Measurements from ENCODE around the gene RTN4R. TPM values are rescaled to one million over a fixed set of nuclear protein-coding genes. Genes with fewer than 3 reads are reported as not detected.

Gene RTN4R
- polyA plus RNA-seq, 4 donors, result 2.9 to 25.7 (median 4.4) TPM

DNA sequence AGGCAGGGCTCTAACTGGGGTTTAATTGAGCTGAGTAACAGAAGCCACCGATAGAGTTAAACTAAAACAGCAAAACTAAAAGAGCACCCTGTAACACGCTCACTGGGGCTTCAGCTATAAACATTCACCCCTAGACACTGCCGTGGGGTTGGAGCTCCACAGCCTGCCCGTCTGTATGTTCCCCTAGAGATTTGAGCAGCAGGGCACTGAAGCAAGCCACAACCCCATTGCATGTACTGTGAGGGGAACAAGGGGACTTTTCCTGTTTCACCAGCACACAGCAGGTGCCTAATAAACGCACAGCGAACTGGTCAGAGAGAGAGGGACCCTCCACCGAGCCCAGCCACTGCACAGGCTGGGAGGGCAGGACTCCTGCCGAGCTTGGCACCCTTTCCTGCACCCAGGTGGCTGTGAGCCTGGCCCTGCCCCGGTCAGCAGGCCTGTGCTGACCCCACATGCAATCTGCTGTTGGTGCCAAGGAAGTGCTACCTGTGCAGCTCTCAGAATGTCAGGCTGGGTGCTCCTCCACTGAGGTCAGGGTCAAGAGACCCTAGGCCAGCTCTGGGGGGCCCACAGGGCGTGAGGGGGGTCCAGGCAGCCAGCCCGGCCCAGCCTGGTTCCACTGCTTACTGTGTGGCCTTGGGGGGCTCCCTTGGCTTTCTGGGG is 31.9 kb downstream of the RTN4R start:
- Histone ChIP-seq H3K27ac (ENCODE audit: low read depth in 1 of 3, low read length in 2 of 3) (no peak overlapping the region), H3K9me3 (ENCODE audit: control insufficient read depth in 2 of 2, insufficient read depth in 1 of 2, low read depth in 1 of 2, low read length in 1 of 2) (no peaks in the 10 kb centered on the region), H3K27me3 (ENCODE audit: control insufficient read depth in 3 of 3, insufficient read depth in 3 of 3, low read length in 3 of 3) (no peaks in the 10 kb centered on the region), H3K4me3 (ENCODE audit: low read depth in 1 of 3, low read length in 3 of 3) (no peak overlapping the region), H3K4me1 (ENCODE audit: control insufficient read depth in 3 of 3, insufficient read depth in 2 of 3, low read depth in 1 of 3, low read length in 2 of 3) (peaks cover 0 to 26% (median 0%) of the 10 kb centered on the region in 3 donors), H3K36me3 (ENCODE audit: control insufficient read depth in 3 of 3, insufficient read depth in 2 of 3, low read depth in 1 of 3, low read length in 3 of 3) (peaks cover 0 to 6% (median 0%) of the 10 kb centered on the region in 3 donors)
- FAIRE-seq, result no peak
- no peak for DNase-seq
- WGBS, 3 donors, result 77 to 83% (median 80%) methylated on average over 11 of the region's 11 CpGs

GRCh38 chr22:20235389-20235991 is 32.6 kb downstream of the RTN4R start:
- H3K9me3 ChIP-seq (ENCODE audit: control insufficient read depth in 2 of 2, insufficient read depth in 1 of 2, low read depth in 1 of 2, low read length in 1 of 2), result no peaks in the 10 kb centered on the region
- no peaks in the 10 kb centered on the region for H3K36me3 ChIP-seq (ENCODE audit: control insufficient read depth in 3 of 3, insufficient read depth in 2 of 3, low read depth in 1 of 3, low read length in 3 of 3)
- DNase-seq (no peak), FAIRE-seq (no peak)
- no peak overlapping the region for H3K4me3 ChIP-seq (ENCODE audit: low read depth in 1 of 3, low read length in 3 of 3)
- H3K27me3 ChIP-seq (ENCODE audit: control insufficient read depth in 3 of 3, insufficient read depth in 3 of 3, low read length in 3 of 3), result no peaks in the 10 kb centered on the region
- 85 to 89% (median 86%) methylated on average over 24 of the region's 24 CpGs for WGBS, 3 donors
- H3K4me1 ChIP-seq (ENCODE audit: control insufficient read depth in 3 of 3, insufficient read depth in 2 of 3, low read depth in 1 of 3, low read length in 2 of 3), result peaks cover 0 to 21% (median 0%) of the 10 kb centered on the region in 3 donors
- no peak overlapping the region for H3K27ac ChIP-seq (ENCODE audit: low read depth in 1 of 3, low read length in 2 of 3)

GRCh38 chr22:20234760-20235388 is 33.2 kb downstream of the RTN4R start:
- Histone ChIP-seq H3K9me3 (ENCODE audit: control insufficient read depth in 2 of 2, insufficient read depth in 1 of 2, low read depth in 1 of 2, low read length in 1 of 2) (no peaks in the 10 kb centered on the region), H3K4me3 (ENCODE audit: low read depth in 1 of 3, low read length in 3 of 3) (no peak overlapping the region), H3K36me3 (ENCODE audit: control insufficient read depth in 3 of 3, insufficient read depth in 2 of 3, low read depth in 1 of 3, low read length in 3 of 3) (no peaks in the 10 kb centered on the region), H3K27me3 (ENCODE audit: control insufficient read depth in 3 of 3, insufficient read depth in 3 of 3, low read length in 3 of 3) (no peaks in the 10 kb centered on the region), H3K4me1 (ENCODE audit: control insufficient read depth in 3 of 3, insufficient read depth in 2 of 3, low read depth in 1 of 3, low read length in 2 of 3) (peaks cover 0 to 16% (median 0%) of the 10 kb centered on the region in 3 donors), H3K27ac (ENCODE audit: low read depth in 1 of 3, low read length in 2 of 3) (no peak overlapping the region)
- WGBS, 3 donors, result 69 to 80% (median 77%) methylated on average over 23 of the region's 23 CpGs
- DNase-seq (no peak), FAIRE-seq (no peak)

DNA sequence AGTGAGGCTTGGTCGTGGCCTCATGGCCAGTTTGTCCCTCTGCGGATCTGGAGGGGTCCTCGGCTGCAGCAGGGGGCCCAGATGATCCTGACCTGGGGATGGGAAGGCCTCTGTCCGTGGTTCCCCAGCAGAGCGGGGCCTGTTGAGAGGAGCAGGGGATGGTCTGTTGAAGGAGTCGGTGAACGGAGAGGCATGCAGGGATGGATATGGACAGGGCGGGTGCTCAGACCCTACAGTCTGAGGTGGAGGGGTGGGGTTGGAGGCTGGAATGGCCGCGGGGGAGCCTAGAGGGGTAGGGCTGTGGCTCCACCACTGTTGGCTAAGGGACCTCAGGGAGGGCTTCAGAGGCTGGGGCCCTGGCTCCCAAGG is 33.8 kb downstream of the RTN4R start:
- 89 to 93% (median 90%) methylated on average over 8 to 10 of the region's 10 CpGs for WGBS, 3 donors
- no peaks in the 10 kb centered on the region for H3K36me3 ChIP-seq (ENCODE audit: control insufficient read depth in 3 of 3, insufficient read depth in 2 of 3, low read depth in 1 of 3, low read length in 3 of 3)
- H3K27ac ChIP-seq (ENCODE audit: low read depth in 1 of 3, low read length in 2 of 3), result no peak overlapping the region
- H3K4me3 ChIP-seq (ENCODE audit: low read depth in 1 of 3, low read length in 3 of 3), result no peak overlapping the region
- FAIRE-seq, result no peak
- H3K9me3 ChIP-seq (ENCODE audit: control insufficient read depth in 2 of 2, insufficient read depth in 1 of 2, low read depth in 1 of 2, low read length in 1 of 2), result no peaks in the 10 kb centered on the region
- H3K27me3 ChIP-seq (ENCODE audit: control insufficient read depth in 3 of 3, insufficient read depth in 3 of 3, low read length in 3 of 3), result no peaks in the 10 kb centered on the region
- H3K4me1 ChIP-seq (ENCODE audit: control insufficient read depth in 3 of 3, insufficient read depth in 2 of 3, low read depth in 1 of 3, low read length in 2 of 3), result peaks cover 0 to 10% (median 0%) of the 10 kb centered on the region in 3 donors
- no peak for DNase-seq

GRCh38 chr22:20233351-20234313 is 34.5 kb downstream of the RTN4R start:
- no peak overlapping the region for H3K4me3 ChIP-seq (ENCODE audit: low read depth in 1 of 3, low read length in 3 of 3)
- no peak overlapping the region for H3K27ac ChIP-seq (ENCODE audit: low read depth in 1 of 3, low read length in 2 of 3)
- 82 to 90% (median 82%) methylated on average over 13 of the region's 13 CpGs for WGBS, 3 donors
- H3K4me1 ChIP-seq (ENCODE audit: control insufficient read depth in 3 of 3, insufficient read depth in 2 of 3, low read depth in 1 of 3, low read length in 2 of 3), result peaks cover 0 to 4% (median 0%) of the 10 kb centered on the region in 3 donors
- DNase-seq (no peak), FAIRE-seq (no peak)
- no peaks in the 10 kb centered on the region for H3K36me3 ChIP-seq (ENCODE audit: control insufficient read depth in 3 of 3, insufficient read depth in 2 of 3, low read depth in 1 of 3, low read length in 3 of 3)
- H3K9me3 ChIP-seq (ENCODE audit: control insufficient read depth in 2 of 2, insufficient read depth in 1 of 2, low read depth in 1 of 2, low read length in 1 of 2), result no peaks in the 10 kb centered on the region
- no peaks in the 10 kb centered on the region for H3K27me3 ChIP-seq (ENCODE audit: control insufficient read depth in 3 of 3, insufficient read depth in 3 of 3, low read length in 3 of 3)

DNA sequence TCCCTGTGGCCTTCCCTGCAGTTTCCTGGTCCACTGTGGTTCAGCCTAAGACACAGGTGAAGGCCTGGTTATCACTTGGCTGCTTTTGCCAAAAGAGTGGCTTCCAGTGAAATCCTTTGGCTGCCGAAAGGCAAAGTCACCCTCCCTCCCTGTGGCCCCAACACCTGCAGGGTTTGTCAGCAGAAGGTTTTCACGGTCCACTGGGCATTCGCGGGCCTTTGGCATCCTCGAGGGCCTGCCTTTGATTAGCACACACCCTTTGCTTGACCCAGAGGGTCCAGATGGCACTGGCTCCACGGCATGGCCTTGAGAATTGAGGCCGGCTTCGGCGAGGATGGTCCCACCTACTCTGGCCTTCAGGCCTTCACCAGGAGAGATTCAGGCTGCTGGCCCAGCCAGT is 35.3 kb downstream of the RTN4R start:
- no peak for FAIRE-seq
- Histone ChIP-seq H3K36me3 (ENCODE audit: control insufficient read depth in 3 of 3, insufficient read depth in 2 of 3, low read depth in 1 of 3, low read length in 3 of 3) (no peaks in the 10 kb centered on the region), H3K4me3 (ENCODE audit: low read depth in 1 of 3, low read length in 3 of 3) (no peak overlapping the region), H3K9me3 (ENCODE audit: control insufficient read depth in 2 of 2, insufficient read depth in 1 of 2, low read depth in 1 of 2, low read length in 1 of 2) (no peaks in the 10 kb centered on the region), H3K27ac (ENCODE audit: low read depth in 1 of 3, low read length in 2 of 3) (no peak overlapping the region), H3K4me1 (ENCODE audit: control insufficient read depth in 3 of 3, insufficient read depth in 2 of 3, low read depth in 1 of 3, low read length in 2 of 3) (no peaks in the 10 kb centered on the region), H3K27me3 (ENCODE audit: control insufficient read depth in 3 of 3, insufficient read depth in 3 of 3, low read length in 3 of 3) (no peaks in the 10 kb centered on the region)
- 75 to 85% (median 79%) methylated on average over 9 of the region's 9 CpGs for WGBS, 3 donors
- no peak for DNase-seq

- no peak for DNase-seq
- FAIRE-seq, result no peak
- no peak overlapping the region for H3K27ac ChIP-seq (ENCODE audit: low read depth in 1 of 3, low read length in 2 of 3)
- H3K9me3 ChIP-seq (ENCODE audit: control insufficient read depth in 2 of 2, insufficient read depth in 1 of 2, low read depth in 1 of 2, low read length in 1 of 2), result no peaks in the 10 kb centered on the region
- H3K36me3 ChIP-seq (ENCODE audit: control insufficient read depth in 3 of 3, insufficient read depth in 2 of 3, low read depth in 1 of 3, low read length in 3 of 3), result no peaks in the 10 kb centered on the region
- H3K27me3 ChIP-seq (ENCODE audit: control insufficient read depth in 3 of 3, insufficient read depth in 3 of 3, low read length in 3 of 3), result no peaks in the 10 kb centered on the region
- H3K4me1 ChIP-seq (ENCODE audit: control insufficient read depth in 3 of 3, insufficient read depth in 2 of 3, low read depth in 1 of 3, low read length in 2 of 3), result no peaks in the 10 kb centered on the region
- no peak overlapping the region for H3K4me3 ChIP-seq (ENCODE audit: low read depth in 1 of 3, low read length in 3 of 3)
- WGBS, 3 donors, result 85 to 94% (median 90%) methylated on average over 6 of the region's 6 CpGs
These were observed 35.9 kb downstream of the RTN4R start for GRCh38 chr22:20232237-20232598.
